HS-5 (cell line): ENCODE data around the gene ZBTB47.

Source experiments
- DNase-seq: peaks from one replicate; pipeline ENCODE4 v3.0.0-alpha.2; 2012; ENCODE audit warnings: low read depth

The ZBTB47 gene

GRCh38 chr3:42685363-42685881 is 31.9 kb downstream of the ZBTB47 start, which contains the start of gene KLHL40:
Gene KLHL40 (plus strand): TSS chr3:42685537. CDS start chr3:42685619, 82 bp downstream.
- no peak for DNase-seq

DNA sequence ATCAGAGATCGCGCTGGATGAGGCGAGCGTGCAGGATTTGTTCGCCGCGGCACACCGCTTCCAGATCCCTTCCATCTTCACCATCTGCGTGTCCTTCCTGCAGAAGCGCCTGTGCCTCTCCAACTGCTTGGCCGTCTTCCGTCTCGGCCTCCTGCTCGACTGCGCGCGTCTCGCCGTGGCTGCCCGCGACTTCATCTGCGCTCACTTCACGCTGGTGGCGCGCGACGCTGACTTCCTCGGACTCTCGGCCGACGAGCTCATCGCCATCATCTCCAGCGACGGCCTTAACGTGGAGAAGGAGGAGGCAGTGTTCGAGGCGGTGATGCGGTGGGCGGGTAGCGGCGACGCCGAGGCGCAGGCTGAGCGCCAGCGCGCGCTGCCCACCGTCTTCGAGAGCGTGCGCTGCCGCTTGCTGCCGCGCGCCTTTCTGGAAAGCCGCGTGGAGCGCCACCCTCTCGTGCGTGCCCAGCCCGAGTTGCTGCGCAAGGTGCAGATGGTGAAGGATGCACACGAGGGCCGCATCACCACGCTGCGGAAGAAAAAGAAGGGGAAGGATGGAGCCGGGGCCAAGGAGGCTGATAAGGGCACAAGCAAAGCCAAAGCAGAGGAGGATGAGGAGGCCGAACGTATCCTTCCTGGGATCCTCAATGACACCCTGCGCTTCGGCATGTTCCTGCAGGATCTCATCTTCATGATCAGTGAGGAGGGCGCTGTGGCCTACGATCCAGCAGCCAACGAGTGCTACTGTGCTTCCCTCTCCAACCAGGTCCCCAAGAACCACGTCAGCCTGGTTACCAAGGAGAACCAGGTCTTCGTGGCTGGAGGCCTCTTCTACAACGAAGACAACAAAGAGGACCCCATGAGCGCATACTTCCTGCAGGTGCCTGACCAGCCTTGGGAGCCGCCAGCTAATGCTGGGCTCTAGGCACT is 32.7 kb downstream of the ZBTB47 start:
- no peak for DNase-seq

GRCh38 chr3:42686832-42687650 is 33.5 kb downstream of the ZBTB47 start:
- no peak for DNase-seq

- DNase-seq: no peak
These were observed 34.5 kb downstream of the ZBTB47 start for GRCh38 chr3:42688016-42688415.

DNA sequence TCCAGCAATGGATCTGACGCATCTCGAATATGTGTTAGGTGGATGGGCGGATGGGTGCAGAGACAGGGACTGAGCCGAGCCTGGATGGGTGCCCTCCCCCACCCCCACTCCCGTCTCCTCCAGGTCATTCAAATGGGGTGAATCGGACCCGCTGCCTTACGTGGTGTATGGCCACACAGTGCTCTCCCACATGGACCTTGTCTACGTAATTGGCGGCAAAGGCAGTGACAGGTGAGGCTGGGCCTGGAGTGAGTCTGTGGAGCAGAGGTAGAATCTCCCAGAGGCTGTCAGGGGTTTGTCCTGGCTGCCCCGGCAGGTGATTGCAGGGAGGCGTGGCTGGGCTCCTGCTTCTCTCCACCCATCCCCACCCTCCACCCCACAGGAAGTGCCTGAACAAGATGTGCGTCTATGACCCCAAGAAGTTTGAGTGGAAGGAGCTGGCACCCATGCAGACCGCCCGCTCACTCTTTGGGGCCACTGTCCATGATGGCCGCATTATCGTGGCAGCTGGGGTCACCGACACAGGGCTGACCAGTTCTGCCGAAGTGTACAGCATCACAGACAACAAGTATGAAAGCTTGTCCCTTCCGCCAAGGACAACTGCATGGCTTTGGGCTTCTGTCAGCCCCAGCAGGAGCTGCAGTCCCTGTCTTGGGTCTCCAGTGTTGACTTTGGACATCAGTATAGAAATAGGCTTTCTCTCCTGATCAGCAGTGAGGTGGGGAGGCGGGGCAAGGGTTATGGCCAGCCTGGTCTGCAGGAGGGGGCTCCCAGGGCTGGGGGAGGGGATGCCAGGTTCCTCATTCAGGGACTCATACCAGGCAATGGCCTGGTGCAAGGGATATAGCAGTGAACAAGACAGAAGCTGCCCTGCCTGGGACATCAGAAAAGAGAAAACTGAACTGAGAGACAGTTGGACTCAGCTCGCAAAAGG is 35.3 kb downstream of the ZBTB47 start:
- DNase-seq: no peak

GRCh38 chr3:42689421-42690014 is 36.0 kb downstream of the ZBTB47 start:
- no peak for DNase-seq

- no peak for DNase-seq
These were observed 36.7 kb downstream of the ZBTB47 start for GRCh38 chr3:42690191-42690590.

- no peak for DNase-seq
These were observed 37.5 kb downstream of the ZBTB47 start for GRCh38 chr3:42690766-42691680.

- no peak for DNase-seq
These were observed 38.5 kb downstream of the ZBTB47 start for GRCh38 chr3:42691816-42692666.

DNA sequence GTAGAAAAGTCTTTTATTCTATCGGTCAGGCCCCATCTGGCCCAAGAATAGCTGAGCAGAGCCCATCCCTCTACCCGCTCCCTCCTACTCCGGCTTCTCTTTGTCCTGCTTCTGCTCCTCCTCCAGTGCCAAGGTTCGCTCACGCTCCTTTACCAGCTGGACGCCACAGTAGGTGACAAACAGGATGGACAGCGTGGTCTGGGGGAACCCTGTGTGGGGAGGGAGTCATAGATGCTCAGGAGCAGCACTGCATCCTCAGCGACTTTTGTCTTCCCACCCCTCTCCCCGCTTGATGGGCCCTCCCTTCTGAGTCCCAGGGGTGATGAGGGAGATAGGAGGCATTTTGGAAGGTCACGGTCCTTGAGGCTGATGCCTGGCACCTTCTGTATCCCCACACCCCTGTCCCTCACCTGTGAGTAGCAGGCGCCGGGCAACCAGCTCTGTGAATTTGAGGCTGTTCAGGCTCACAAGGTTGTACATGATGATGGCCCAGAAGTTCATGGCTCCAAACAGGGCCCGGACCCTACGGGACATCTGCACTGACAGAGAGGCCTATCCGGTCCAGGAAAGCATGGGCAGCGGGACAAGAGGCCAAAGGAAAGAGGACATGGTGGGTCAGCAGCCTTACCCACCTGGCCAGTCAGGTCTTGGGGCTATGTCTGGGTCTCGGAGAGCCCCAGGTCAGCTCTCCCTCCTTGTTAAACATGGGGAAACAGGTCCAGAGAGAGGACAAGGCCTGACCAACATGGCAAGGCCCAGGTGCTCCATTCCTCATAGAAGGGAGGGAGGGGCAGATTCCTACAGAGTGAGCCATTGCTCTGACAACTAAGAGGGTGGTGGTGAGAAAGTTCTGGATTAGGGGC is 39.4 kb downstream of the ZBTB47 start:
- DNase-seq: no peak

- DNase-seq: no peak
These were observed 40.0 kb downstream of the ZBTB47 start for GRCh38 chr3:42693530-42693930.

DNA sequence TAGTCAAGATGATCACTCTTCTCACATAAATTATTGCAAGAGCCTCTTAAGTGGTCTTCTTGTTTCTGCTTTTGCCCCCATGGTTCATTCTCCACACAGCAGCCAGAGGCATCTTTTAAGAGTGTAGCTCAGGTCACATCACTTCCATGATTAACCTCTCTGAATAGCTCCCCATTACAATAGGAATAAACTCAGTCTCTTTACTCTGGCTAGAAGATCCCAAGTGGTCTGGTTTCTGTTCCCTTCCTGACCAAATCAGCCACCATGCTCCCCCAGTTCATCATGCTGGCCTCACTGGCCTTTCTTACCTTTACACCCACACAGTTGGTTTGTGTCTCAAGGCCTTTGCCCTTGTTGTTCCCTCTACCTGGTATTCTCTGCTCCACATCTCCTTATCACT is 40.9 kb downstream of the ZBTB47 start:
- DNase-seq: no peak

DNA sequence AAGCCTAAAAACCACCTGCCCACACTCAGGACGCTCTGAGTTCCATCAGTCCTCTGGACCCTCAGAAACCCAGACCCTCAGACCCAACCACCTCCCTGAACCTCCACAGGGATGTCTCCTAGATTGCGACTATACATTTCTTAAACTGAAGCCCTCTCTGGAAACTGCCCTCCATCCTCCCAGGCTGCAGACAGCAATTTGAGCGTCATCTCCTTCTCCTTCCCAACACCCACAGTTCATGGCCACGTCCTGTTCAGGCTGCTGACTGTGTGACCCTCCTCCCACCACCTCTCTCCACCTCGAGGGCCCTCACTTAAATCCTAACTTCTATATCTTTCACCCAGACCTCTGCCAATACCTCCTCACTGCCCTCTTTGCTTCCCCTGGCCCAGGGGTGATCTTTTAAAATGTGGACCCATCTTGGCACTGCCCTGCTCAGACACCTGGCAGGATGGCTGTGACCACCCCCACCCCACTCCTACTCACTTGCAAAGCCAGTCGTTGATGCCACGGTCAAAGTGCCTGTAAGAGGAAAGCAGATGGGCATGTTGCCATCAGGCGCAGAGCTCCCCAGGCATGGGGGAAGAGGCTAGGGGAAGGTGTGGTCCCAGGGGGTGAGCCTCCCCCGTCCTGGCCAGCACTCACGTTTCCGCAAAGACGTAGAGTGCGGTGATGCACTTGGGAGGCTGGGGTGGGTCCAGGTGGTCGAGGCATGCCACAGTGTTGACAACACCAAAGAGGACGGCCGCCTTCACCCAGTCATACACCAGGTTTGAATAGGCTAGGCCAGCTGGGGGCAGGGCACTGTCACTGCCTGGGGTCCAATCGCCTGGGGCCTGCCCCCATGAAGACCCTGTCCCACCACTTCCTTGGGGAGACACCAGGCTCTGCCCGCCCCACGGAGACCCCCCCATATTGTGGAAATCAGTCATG is 43.1 kb downstream of the ZBTB47 start:
- no peak for DNase-seq

GRCh38 chr3:42697289-42698051 is 44.0 kb downstream of the ZBTB47 start:
- no peak for DNase-seq

GRCh38 chr3:42698216-42698910 is 44.9 kb downstream of the ZBTB47 start:
- no peak for DNase-seq

DNA sequence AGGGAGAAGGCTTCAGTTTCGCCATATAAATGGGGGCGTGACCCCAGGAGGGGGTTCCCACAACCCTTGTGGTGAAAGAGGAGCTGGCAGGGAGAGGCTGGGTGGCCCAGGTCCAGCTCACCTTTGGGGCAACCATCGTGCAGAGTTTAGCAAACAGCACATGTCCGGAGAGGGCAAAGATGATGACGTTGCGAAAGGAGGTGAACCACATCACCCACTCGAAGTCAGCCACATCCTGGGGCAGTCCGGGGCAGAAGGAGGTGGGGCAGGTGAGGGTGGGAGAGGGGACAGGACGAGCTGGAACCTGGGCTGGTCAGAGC is 45.4 kb downstream of the ZBTB47 start:
- no peak for DNase-seq
